Amniotic stem cell (primary cell): ENCODE data around the gene UCP3.

Experiments
- DNase-seq: peaks from one replicate; lab custom pipeline; 2025; lab: John Stamatoyannopoulos, UW

Gene UCP3

GRCh38 chr11:73951797-73952196, 57.1 kb downstream of the UCP3 start:
- DNase-seq = no peak

- DNase-seq = no peak
Observed at GRCh38 chr11:73950869-73951710, 57.8 kb downstream of the UCP3 start, which contains the start of gene DNAJB13. Gene DNAJB13, plus strand, starts transcription at chr11:73951026. Its CDS starts 44 bp downstream, at chr11:73951070.
